ENCODE data around the gene MAN1B1. TPM values are rescaled to one million over a fixed set of nuclear protein-coding genes. Genes with fewer than 3 reads are reported as not detected.

The MAN1B1 gene
- total RNA-seq, 1 donor from 2014 or later: 34.1 TPM

GRCh38 chr9:137045294-137046087 is 41.3 kb upstream of the MAN1B1 start:
- H3K27me3 ChIP-seq: no peaks in the 10 kb centered on the region

GRCh38 chr9:137046088-137046787 is 40.5 kb upstream of the MAN1B1 start, which contains the start of gene NPDC1:
Gene NPDC1 (minus strand): TSS chr9:137046177. CDS start chr9:137045989, 188 bp downstream.
- Histone ChIP-seq H3K4me1 (peaks cover 36% of the 10 kb centered on the region), H3K27ac (peak within 1 kb of the TSS; percentile 6), H3K36me3 (no peaks in the 10 kb centered on the region), H3K27me3 (no peaks in the 10 kb centered on the region), H3K9me3 (no peaks in the 10 kb centered on the region), H3K4me3 (peak within 1 kb of the TSS; percentile 48 to 63)
- intact Hi-C loops (cut with DNase I): no loop called here
- no peak for TF ChIP-seq POLR2AphosphoS5 (IDR thresholded peaks at IDR 0.05; ENCODE audit: insufficient read depth in 1 of 2, low read depth in 1 of 2)
- no peak for TF ChIP-seq POLR2A (IDR thresholded peaks at IDR 0.05)
- TF ChIP-seq CTCF (IDR thresholded peaks at IDR 0.05): peak; percentile 55 to 83 (median 67)
- no peak for DNase-seq (ENCODE audit: extremely low spot score in 2 of 2)

More at GRCh38 chr9:137045294-137046087, 41.3 kb upstream of the MAN1B1 start:
- Histone ChIP-seq H3K4me1 (peaks cover 36% of the 10 kb centered on the region), H3K36me3 (no peaks in the 10 kb centered on the region), H3K27ac (peak overlapping the region; percentile 6), H3K9me3 (no peaks in the 10 kb centered on the region), H3K4me3 (peak overlapping the region; percentile 48 to 63)
- no peak for TF ChIP-seq POLR2A (IDR thresholded peaks at IDR 0.05)
- no peak for TF ChIP-seq CTCF (IDR thresholded peaks at IDR 0.05)
- no peak for TF ChIP-seq POLR2AphosphoS5 (IDR thresholded peaks at IDR 0.05; ENCODE audit: insufficient read depth in 1 of 2, low read depth in 1 of 2)
- intact Hi-C loops (cut with DNase I): no loop called here
- DNase-seq (ENCODE audit: extremely low spot score in 2 of 2): no peak

- Histone ChIP-seq H3K4me3 (no peak overlapping the region), H3K4me1 (peaks cover 43% of the 10 kb centered on the region), H3K36me3 (no peaks in the 10 kb centered on the region), H3K27ac (no peak overlapping the region), H3K9me3 (no peaks in the 10 kb centered on the region), H3K27me3 (no peaks in the 10 kb centered on the region)
- no peak for TF ChIP-seq POLR2AphosphoS5 (IDR thresholded peaks at IDR 0.05; ENCODE audit: insufficient read depth in 1 of 2, low read depth in 1 of 2)
- TF ChIP-seq CTCF (IDR thresholded peaks at IDR 0.05): no peak
- no peak for TF ChIP-seq POLR2A (IDR thresholded peaks at IDR 0.05)
- intact Hi-C loops (cut with DNase I): no loop called here
- DNase-seq (ENCODE audit: extremely low spot score in 2 of 2): no peak
Observed at GRCh38 chr9:137048655-137049543, 37.9 kb upstream of the MAN1B1 start.

- no peak for TF ChIP-seq POLR2A (IDR thresholded peaks at IDR 0.05)
- no peak for TF ChIP-seq POLR2AphosphoS5 (IDR thresholded peaks at IDR 0.05; ENCODE audit: insufficient read depth in 1 of 2, low read depth in 1 of 2)
- peak in 1 of 3 experiments; percentile 12 for TF ChIP-seq CTCF (IDR thresholded peaks at IDR 0.05)
- H3K4me3 ChIP-seq: no peak overlapping the region
- no peaks in the 10 kb centered on the region for H3K27me3 ChIP-seq
- H3K9me3 ChIP-seq: no peaks in the 10 kb centered on the region
- intact Hi-C loops (cut with DNase I): no loop called here
- H3K27ac ChIP-seq: no peak overlapping the region
- H3K4me1 ChIP-seq: peaks cover 43% of the 10 kb centered on the region
- DNase-seq (ENCODE audit: extremely low spot score in 2 of 2): no peak
- no peaks in the 10 kb centered on the region for H3K36me3 ChIP-seq
Observed at GRCh38 chr9:137049544-137050449, 37.0 kb upstream of the MAN1B1 start.
